Measurements from ENCODE around the gene CCDC116.

DNA sequence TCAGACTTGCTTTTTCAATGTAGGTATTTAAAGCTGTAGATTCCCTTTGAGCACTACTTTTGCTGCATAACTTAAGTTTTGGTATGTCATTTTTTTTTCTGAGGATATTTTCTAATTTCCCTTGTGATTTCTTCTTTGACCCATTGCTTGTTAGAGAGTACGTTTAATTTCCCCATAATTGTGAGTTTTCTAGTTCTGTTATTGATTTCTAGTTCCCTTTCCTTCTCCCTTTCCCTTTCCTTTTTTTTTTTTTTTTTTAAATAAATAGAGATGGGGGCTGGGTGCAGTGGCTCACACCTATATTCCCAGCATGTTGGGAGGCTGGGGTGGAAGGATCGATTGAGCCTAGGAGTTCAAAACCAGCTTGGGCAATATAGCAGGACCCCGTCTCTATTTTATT is 34.3 kb upstream of the CCDC116 start:
- TF ChIP-seq TAF1 (IDR thresholded peaks at IDR 0.05; ENCODE audit: borderline replicate concordance, insufficient read depth, low read length): no peak
- TF ChIP-seq FOXP2 (optimal IDR thresholded peaks at IDR 0.05; ENCODE audit: borderline replicate concordance, extremely low read depth, extremely low read length, insufficient read depth): no peak
- TF ChIP-seq, protein P1, sequence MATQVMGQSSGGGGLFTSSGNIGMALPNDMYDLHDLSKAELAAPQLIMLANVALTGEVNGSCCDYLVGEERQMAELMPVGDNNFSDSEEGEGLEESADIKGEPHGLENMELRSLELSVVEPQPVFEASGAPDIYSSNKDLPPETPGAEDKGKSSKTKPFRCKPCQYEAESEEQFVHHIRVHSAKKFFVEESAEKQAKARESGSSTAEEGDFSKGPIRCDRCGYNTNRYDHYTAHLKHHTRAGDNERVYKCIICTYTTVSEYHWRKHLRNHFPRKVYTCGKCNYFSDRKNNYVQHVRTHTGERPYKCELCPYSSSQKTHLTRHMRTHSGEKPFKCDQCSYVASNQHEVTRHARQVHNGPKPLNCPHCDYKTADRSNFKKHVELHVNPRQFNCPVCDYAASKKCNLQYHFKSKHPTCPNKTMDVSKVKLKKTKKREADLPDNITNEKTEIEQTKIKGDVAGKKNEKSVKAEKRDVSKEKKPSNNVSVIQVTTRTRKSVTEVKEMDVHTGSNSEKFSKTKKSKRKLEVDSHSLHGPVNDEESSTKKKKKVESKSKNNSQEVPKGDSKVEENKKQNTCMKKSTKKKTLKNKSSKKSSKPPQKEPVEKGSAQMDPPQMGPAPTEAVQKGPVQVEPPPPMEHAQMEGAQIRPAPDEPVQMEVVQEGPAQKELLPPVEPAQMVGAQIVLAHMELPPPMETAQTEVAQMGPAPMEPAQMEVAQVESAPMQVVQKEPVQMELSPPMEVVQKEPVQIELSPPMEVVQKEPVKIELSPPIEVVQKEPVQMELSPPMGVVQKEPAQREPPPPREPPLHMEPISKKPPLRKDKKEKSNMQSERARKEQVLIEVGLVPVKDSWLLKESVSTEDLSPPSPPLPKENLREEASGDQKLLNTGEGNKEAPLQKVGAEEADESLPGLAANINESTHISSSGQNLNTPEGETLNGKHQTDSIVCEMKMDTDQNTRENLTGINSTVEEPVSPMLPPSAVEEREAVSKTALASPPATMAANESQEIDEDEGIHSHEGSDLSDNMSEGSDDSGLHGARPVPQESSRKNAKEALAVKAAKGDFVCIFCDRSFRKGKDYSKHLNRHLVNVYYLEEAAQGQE (IDR thresholded peaks at IDR 0.05; ENCODE audit: insufficient read depth in 1 of 2, low read depth in 2 of 2, low read length in 2 of 2): no peak
- TF ChIP-seq SIN3A (IDR thresholded peaks at IDR 0.05; ENCODE audit: borderline replicate concordance, insufficient read depth, low read length): no peak
